AG08396 (cell line): Measurements from ENCODE around the gene ILF3.

Source experiments
- DNase-seq: peaks from one replicate; pipeline ENCODE4 v3.0.0; 2012; ENCODE audit warnings: low spot score, mixed read lengths

Gene ILF3

GRCh38 chr19:10695401-10696398 lies 41.6 kb downstream of the ILF3 start:
- DNase-seq, result peak; percentile 95

GRCh38 chr19:10699650-10700335 lies 45.6 kb downstream of the ILF3 start:
- peak; percentile 69 for DNase-seq

- DNase-seq, result no peak
Observed at GRCh38 chr19:10701955-10702525, 47.9 kb downstream of the ILF3 start.

- DNase-seq, result no peak
Observed at GRCh38 chr19:10706990-10707389, 52.8 kb downstream of the ILF3 start.

- DNase-seq, result no peak
Observed at GRCh38 chr19:10707440-10707839, 53.3 kb downstream of the ILF3 start.

GRCh38 chr19:10708291-10708690 lies 54.1 kb downstream of the ILF3 start:
- no peak for DNase-seq

GRCh38 chr19:10712045-10712444 lies 57.9 kb downstream of the ILF3 start:
- DNase-seq, result no peak

- no peak for DNase-seq
Observed at GRCh38 chr19:10712754-10713153, 58.6 kb downstream of the ILF3 start.

GRCh38 chr19:10713317-10713716 lies 59.2 kb downstream of the ILF3 start:
- no peak for DNase-seq

- DNase-seq, result no peak
Observed at GRCh38 chr19:10717054-10717355, 62.9 kb downstream of the ILF3 start.

- peak; percentile 99 for DNase-seq
Observed at GRCh38 chr19:10717356-10718204, 63.4 kb downstream of the ILF3 start, which contains the start of gene DNM2. Gene DNM2 (plus strand): TSS chr19:10718079. CDS start chr19:10718243, 164 bp downstream.

- DNase-seq, result peak; percentile 67
Observed at GRCh38 chr19:10718205-10719196, 64.4 kb downstream of the ILF3 start.

- DNase-seq, result no peak
Observed at GRCh38 chr19:10719466-10719961, 65.4 kb downstream of the ILF3 start.

GRCh38 chr19:10720607-10721125 lies 66.5 kb downstream of the ILF3 start:
- no peak for DNase-seq

- no peak for DNase-seq
Observed at GRCh38 chr19:10723591-10723990, 69.4 kb downstream of the ILF3 start.

GRCh38 chr19:10724573-10725071 lies 70.5 kb downstream of the ILF3 start:
- DNase-seq, result peak; percentile 28

GRCh38 chr19:10725415-10725814 lies 71.3 kb downstream of the ILF3 start:
- DNase-seq, result no peak

GRCh38 chr19:10726268-10726667 lies 72.1 kb downstream of the ILF3 start:
- no peak for DNase-seq

- DNase-seq, result no peak
Observed at GRCh38 chr19:10727685-10728201, 73.6 kb downstream of the ILF3 start.

GRCh38 chr19:10729411-10729810 lies 75.3 kb downstream of the ILF3 start:
- DNase-seq, result no peak
